Epithelial cell of esophagus (primary cell): ENCODE measurements around the gene PJA1.

Source experiments
- DNase-seq: peaks from one replicate; pipeline ENCODE4 v3.0.0; 2010; ENCODE audit warnings: low read depth
- H3K4me3 ChIP-seq: 2 replicates; pipeline ENCODE4 v1.5.1; 2011; ENCODE audit warnings: mild to moderate bottlenecking, low read length, control low read depth
- TF ChIP-seq, protein P1 (sequence below): IDR thresholded peaks from 2 replicates; pipeline ENCODE4 v1.5.1; 2011; ENCODE audit warnings: low read depth, mild to moderate bottlenecking, low read length, control low read depth, inconsistent platforms; ENCODE audit not compliant: insufficient read depth; ENCODE audit errors: missing control alignments

The PJA1 gene

DNA sequence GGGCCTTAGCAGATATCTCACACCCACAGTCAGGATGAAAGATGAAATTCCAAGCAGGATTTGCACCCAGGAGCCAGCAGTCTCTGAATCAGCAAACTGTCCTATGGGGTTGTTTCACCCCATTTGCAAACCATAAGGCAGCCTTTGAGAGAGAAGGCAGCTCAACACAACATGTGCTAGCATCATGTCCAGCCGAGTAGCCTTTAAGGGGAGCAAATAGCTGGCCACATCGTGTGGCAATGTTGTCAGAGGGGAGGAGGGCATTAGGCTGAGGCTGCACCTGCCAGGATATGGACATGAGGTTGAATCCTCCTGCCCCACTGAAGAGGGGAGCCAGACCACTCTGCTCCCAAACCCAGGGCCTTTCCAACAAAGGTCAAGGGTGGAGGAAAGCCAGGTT lies 20.6 kb upstream of the PJA1 start:
- DNase-seq: no peak
- no peak overlapping the region for H3K4me3 ChIP-seq
- TF ChIP-seq, protein P1, sequence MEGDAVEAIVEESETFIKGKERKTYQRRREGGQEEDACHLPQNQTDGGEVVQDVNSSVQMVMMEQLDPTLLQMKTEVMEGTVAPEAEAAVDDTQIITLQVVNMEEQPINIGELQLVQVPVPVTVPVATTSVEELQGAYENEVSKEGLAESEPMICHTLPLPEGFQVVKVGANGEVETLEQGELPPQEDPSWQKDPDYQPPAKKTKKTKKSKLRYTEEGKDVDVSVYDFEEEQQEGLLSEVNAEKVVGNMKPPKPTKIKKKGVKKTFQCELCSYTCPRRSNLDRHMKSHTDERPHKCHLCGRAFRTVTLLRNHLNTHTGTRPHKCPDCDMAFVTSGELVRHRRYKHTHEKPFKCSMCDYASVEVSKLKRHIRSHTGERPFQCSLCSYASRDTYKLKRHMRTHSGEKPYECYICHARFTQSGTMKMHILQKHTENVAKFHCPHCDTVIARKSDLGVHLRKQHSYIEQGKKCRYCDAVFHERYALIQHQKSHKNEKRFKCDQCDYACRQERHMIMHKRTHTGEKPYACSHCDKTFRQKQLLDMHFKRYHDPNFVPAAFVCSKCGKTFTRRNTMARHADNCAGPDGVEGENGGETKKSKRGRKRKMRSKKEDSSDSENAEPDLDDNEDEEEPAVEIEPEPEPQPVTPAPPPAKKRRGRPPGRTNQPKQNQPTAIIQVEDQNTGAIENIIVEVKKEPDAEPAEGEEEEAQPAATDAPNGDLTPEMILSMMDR: no peak

- H3K4me3 ChIP-seq: no peak overlapping the region
- TF ChIP-seq, protein P1: no peak
- DNase-seq: no peak
Measured at GRCh38 chrX:69185141-69185540, 19.9 kb upstream of the PJA1 start.

- no peak for DNase-seq
- H3K4me3 ChIP-seq: no peak overlapping the region
- TF ChIP-seq, protein P1: no peak
Measured at GRCh38 chrX:69182818-69183380, 17.6 kb upstream of the PJA1 start.

GRCh38 chrX:69179380-69179911 lies 14.2 kb upstream of the PJA1 start:
- no peak overlapping the region for H3K4me3 ChIP-seq
- no peak for DNase-seq
- TF ChIP-seq, protein P1: no peak

GRCh38 chrX:69178592-69178991 lies 13.3 kb upstream of the PJA1 start:
- DNase-seq: no peak
- H3K4me3 ChIP-seq: no peak overlapping the region
- TF ChIP-seq, protein P1: no peak

GRCh38 chrX:69177511-69178162 lies 12.4 kb upstream of the PJA1 start:
- DNase-seq: no peak
- H3K4me3 ChIP-seq: no peak overlapping the region
- TF ChIP-seq, protein P1: no peak

DNA sequence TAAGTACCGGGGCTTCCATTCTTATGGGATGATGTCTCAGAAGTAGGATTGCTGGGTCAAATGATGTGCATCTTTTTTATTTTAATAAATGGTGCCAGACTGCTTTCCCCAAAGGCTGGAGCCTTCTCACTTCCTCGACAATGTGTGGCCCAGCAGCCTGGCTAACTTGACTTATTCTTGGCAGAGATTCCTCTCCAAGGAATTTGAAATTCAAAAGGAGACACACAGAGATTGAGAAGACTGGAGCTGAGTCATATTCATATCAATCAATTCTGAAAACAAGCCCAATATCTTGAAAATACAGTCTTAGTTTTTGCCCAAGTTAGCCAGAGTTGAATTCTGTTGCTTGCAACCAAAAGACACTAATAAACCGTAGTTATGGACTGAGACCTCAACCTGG lies 10.8 kb upstream of the PJA1 start:
- H3K4me3 ChIP-seq: no peak overlapping the region
- TF ChIP-seq, protein P1: no peak
- no peak for DNase-seq
